GM19351 (cell line): ENCODE data around the gene MACROD2.
"Not testable (repeated sequence)": the region's sequence is repeated elsewhere in the genome, so short reads cannot be mapped to it uniquely, and the experiment has no call there.

Experiments used
- ATAC-seq: cut with Tn5 transposase; IDR thresholded peaks from one replicate; pipeline ENCODE4 v1.9.1; 2021; ENCODE audit warnings: mild to moderate bottlenecking, moderate library complexity; ENCODE audit not compliant: unreplicated experiment

The MACROD2 gene

DNA sequence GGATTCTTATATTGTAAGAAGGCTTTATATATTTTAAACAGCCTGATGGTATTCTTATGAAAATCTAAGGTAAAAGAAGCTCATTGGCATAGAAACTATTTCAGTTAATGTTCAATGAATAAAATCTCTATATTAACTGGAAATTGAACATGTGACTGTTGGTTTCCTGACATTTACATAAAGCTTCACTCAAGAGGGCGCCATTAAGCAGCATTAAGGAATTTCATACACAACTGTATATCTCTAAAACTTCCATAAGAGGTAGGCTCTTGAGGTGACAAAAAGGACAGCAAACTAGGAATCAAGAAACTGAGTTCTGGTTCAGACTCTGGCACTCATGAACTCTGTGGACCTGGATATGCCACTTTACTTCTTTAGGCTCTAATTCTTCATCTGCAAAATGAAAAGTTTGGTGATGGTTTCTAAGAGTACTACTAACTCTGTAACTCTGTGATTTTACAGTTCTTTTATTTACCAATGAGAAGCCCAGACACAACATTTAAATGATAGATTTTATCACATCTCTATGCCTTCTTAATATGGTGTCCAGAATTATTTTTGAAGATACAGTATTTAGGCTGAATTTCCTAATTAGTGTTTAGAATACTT, 194.6 kb downstream of the MACROD2 start:
- ATAC-seq = no peak

- ATAC-seq = no peak
Observed at GRCh38 chr20:14191559-14191958, 196.2 kb downstream of the MACROD2 start.

DNA sequence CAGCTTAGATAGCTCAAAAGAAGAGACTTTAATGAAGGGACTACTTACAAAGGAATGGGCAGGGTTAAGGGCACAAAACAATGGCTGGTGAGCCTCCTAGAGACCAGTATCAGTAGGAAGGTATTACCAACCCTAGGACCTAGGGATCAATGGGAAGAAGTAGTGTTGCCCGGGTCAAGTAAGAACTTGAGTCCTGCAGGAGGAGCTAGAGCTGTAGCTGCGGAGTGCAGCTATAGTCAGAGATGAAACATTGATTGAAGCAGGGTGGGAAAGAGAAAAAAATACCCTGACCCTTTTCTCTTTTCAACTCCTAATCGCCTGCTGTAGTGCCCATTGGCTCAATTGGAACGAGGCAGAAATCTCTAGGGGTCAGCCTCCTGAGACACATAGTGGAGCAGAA, 198.1 kb downstream of the MACROD2 start:
- no peak for ATAC-seq

DNA sequence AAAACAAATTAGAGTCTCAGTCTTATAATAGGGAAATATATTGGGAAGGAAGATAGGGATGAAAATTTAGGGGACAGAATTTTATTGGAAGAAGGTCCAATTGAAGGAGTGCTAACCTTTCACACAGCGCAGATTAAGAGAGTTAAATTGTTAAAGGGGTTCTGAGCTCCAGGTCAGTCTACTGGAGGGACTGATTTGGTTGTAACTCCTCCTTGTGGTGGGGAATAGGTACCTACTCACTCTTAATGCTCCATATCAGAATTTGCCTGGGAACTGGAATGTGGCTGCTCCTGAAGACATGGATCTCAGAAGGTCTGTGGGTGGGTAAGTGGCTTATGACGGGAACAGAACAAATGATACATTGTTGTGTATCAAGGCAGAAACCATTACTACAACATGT, 198.6 kb downstream of the MACROD2 start:
- ATAC-seq = no peak

- ATAC-seq = no peak
Observed at GRCh38 chr20:14197097-14197496, 201.8 kb downstream of the MACROD2 start.

- no peak for ATAC-seq
Observed at GRCh38 chr20:14198416-14198815, 203.1 kb downstream of the MACROD2 start.

DNA sequence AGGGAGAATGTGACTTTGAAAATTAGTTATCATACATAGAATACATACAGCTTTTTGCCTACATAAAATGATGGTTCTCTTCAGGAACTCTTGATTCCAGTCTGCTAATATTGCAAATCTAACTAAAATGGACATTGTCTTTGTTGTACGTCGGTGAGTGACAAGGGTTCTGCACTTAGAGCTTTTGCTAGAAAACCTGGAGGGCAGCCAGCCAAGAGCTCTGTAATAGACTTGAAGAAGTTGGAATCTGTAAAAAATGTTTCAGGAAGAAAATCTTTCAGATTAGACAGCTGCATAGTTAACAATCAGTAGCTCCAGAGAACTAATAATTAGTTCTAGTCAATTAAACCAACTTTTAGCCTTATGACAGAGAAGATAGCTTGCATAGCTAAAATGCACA, 203.8 kb downstream of the MACROD2 start:
- ATAC-seq = no peak

GRCh38 chr20:14203657-14204056, 208.3 kb downstream of the MACROD2 start:
- ATAC-seq = no peak

- ATAC-seq = no peak
Observed at GRCh38 chr20:14207591-14207990, 212.3 kb downstream of the MACROD2 start.

DNA sequence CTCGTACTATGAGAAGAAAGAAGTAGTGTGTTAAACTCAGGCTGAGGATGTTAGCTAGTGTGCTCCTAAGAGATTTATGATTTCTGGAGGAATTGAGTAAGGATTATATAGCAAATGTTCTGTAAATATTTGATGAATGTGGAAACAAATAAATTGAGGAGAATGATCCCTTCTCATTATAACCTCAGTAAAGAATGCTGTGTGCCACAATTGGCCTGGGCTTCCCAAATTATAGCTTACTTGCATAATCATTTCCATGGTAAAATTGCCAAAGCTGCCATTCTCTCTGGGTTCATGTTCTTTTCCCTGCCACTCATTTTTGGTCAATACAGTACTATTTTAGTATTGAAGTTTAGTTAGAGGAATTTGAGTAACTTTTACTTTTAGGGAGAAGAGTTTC, 213.6 kb downstream of the MACROD2 start:
- no peak for ATAC-seq

- no peak for ATAC-seq
Observed at GRCh38 chr20:14210146-14210545, 214.8 kb downstream of the MACROD2 start.

GRCh38 chr20:14214046-14214445, 218.7 kb downstream of the MACROD2 start:
- ATAC-seq = no peak

DNA sequence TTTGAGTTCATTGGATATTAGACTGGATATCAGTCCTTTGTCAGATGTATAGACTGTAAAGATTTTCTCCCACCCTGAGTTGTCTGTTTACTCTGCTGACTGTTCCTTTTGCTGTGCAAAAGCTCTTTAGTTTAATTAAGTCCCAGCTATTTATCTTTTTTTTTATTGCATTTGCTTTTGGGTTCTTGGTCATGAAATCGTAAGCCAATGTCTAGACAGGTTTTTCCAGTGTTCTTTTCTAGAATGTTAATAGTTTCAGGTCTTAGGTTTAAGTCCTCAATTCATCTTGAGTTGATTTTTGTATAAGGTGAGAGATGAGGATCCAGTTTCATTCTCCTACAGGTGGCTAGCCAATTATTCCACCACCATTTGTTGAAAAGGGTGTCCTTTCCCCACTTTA, 220.6 kb downstream of the MACROD2 start:
- not testable (repeated sequence) for ATAC-seq

GRCh38 chr20:14219801-14220461, 224.6 kb downstream of the MACROD2 start:
- no peak for ATAC-seq

- no peak for ATAC-seq
Observed at GRCh38 chr20:14220986-14221385, 225.7 kb downstream of the MACROD2 start.

DNA sequence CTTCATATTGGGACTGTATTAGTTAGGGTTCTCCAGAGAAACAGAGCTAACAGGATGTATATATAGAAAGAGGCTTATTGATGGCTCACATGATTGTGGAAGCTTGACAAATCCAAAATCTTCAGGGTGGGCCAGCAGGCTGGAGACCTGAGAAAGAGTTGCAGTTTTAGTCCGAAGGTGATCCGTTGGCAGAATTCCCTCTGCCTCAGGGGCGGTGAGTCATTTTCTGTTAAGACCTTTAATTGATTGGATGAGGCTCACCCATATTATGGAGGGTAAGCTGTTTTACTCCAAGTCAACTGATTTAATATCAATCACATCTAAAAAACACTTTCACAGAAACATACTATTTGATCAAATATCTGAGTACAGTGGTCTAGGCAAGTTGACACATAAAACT, 228.5 kb downstream of the MACROD2 start:
- ATAC-seq = no peak

DNA sequence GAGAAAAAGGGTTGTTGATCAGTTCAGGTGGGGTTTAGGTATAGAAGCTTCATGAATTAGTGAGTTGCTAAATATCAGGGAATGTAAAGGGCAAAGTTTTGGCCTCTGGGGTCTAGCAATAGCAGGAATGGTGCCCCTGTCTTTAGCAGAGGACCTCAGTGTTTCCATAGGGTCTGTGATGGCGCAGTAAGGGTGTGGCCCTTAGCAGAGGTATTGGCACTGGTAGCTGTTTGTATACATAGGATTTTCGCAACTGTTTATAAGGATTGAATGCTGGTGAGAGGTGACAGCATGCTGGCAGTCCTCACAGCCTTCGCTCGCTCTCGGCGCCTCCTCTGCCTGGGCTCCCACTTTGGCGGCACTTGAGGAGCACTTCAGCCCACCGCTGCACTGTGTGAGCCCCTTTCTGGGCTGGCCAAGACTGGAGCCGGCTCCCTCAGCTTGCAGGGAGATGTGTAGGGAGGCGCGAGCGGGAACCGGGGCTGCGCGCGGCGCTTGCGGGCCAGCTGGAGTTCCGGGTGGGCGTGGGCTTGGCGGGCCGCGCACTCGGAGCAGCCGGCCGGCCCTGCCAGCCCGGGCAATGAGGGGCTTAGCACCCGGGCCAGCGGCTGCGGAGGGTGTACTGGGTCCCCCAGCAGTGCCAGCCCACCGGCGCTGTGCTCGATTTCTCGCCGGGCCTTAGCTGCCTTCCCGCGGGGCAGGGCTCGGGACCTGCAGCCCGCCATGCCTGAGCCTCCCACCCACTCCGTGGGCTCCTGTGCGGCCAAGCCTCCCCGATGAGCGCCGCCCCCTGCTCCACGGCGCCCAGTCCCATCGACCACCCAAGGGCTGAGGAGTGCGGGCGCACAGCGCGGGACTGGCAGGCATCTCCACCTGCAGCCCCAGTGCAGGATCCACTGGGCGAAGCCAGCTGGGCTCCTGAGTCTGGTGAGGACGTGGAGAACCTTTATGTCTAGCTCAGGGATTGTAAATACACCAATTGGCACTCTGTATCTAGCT, 231.0 kb downstream of the MACROD2 start:
- not testable (repeated sequence) for ATAC-seq

- ATAC-seq = peak; percentile 77
Observed at GRCh38 chr20:14232650-14233049, 237.3 kb downstream of the MACROD2 start.

GRCh38 chr20:14234666-14235295, 239.5 kb downstream of the MACROD2 start:
- no peak for ATAC-seq

GRCh38 chr20:14235355-14235754, 240.0 kb downstream of the MACROD2 start:
- no peak for ATAC-seq

GRCh38 chr20:14245368-14245970, 250.2 kb downstream of the MACROD2 start:
- ATAC-seq = no peak
